ENCODE results near the gene HOXB6. TPM values are rescaled to one million over a fixed set of nuclear protein-coding genes. Genes with fewer than 3 reads are reported as not detected.

The HOXB6 gene
- total RNA-seq, 1 experiment from 2014 or later: 64.8 TPM

DNA sequence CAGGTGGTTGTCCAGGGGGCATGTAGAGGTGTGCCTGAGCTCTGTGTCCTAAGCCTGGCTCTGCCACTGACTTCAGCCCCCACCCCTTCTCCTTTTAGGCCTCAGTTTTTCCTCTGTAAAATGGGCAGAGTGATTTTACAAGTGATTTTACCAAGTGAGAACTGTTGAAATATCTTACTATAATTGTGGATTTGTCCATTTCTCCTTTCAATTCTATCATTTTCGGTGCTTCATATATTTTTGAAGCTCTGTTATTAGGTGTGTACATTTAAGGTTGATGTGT lies 43.1 kb upstream of the HOXB6 start:
- H3K27ac ChIP-seq (ENCODE audit: low read depth, low read length): peak overlapping the region; percentile 99
- ChIA-PET POLR2A (interaction anchor here (1.6 kb wide), 1 partner anchor 23 kb away, joined by 4 read pairs; no protein-coding TSS in a partner anchor), RAD21 (ENCODE audit: low non-redundant PET in 1 of 2, low total read pairs in 2 of 2, uncharacterized antibody in 2 of 2, unreplicated experiment in 2 of 2) (no interaction called here), CTCF (interaction anchor here (1.9 kb wide), 1 partner anchor 24 kb away, joined by 4 read pairs; no protein-coding TSS in a partner anchor)
- H3K27me3 ChIP-seq (ENCODE audit: insufficient read depth, low read length): no peaks in the 10 kb centered on the region
- H3K9me3 ChIP-seq (ENCODE audit: control insufficient read depth in 1 of 2, insufficient read depth in 1 of 2, low read depth in 1 of 2, low read length in 2 of 2): no peaks in the 10 kb centered on the region
- BruUV-seq (replicated peaks): no TSS peak
- DNase-seq (ENCODE audit: low read depth, low spot score) (no peak), ATAC-seq (peak; percentile 2; the same call in 1 of the 2 replicates)
- H3K4me2 ChIP-seq (ENCODE audit: low read length): peak overlapping the region; percentile 90
- H3K9ac ChIP-seq (ENCODE audit: low read length): peak overlapping the region; percentile 94
- peaks cover 41% of the 10 kb centered on the region for H3K79me2 ChIP-seq (ENCODE audit: insufficient read depth, low read length)
- H3K4me1 ChIP-seq (ENCODE audit: control insufficient read depth in 1 of 2, insufficient read depth in 2 of 2, low read length in 2 of 2): peaks cover 9 to 29% of the 10 kb centered on the region in 2 experiments; a peak in 3 of 4 replicates
- H4K20me1 ChIP-seq (ENCODE audit: insufficient read depth): no peaks in the 10 kb centered on the region
- intact Hi-C loops (cut with micrococcal nuclease): no loop called here
- no peak overlapping the region for H2AFZ ChIP-seq (ENCODE audit: low read depth, low read length, poor library complexity, severe bottlenecking)
- TF ChIP-seq YY1 (IDR thresholded peaks at IDR 0.05; ENCODE audit: extremely low read depth, insufficient replicate concordance, low read depth, low read length): no peak
- TF ChIP-seq CEBPB (IDR thresholded peaks at IDR 0.05; ENCODE audit: low read depth): no peak
- no peak for TF ChIP-seq FOSL1 (IDR thresholded peaks at IDR 0.05; ENCODE audit: low read depth)
- TF ChIP-seq ZBTB33 (IDR thresholded peaks at IDR 0.05; ENCODE audit: extremely low read depth, insufficient replicate concordance, low read length): no peak
- TF ChIP-seq POLR2AphosphoS5 (IDR thresholded peaks at IDR 0.05; ENCODE audit: low read depth, low read length): no peak
- no peak for TF ChIP-seq ZFX (IDR thresholded peaks at IDR 0.05)
- no peak for TF ChIP-seq RAD21 (IDR thresholded peaks at IDR 0.05; ENCODE audit: low read depth)
- no peak for TF ChIP-seq TCF7L2 (IDR thresholded peaks at IDR 0.05; ENCODE audit: borderline replicate concordance, extremely low read depth, insufficient read depth, insufficient read length)
- TF ChIP-seq POLR2A (IDR thresholded peaks at IDR 0.05; ENCODE audit: borderline replicate concordance, extremely low read depth, insufficient read depth, insufficient read length): no peak
- TF ChIP-seq SRF (IDR thresholded peaks at IDR 0.05; ENCODE audit: low read depth): no peak
- H3K36me3 ChIP-seq (ENCODE audit: control insufficient read depth in 1 of 2, insufficient read depth in 2 of 2, low read length in 2 of 2): peaks cover 0 to 10% of the 10 kb centered on the region in 2 experiments; a peak in 1 of 4 replicates
- peak overlapping the region; percentile 96 for H3K4me3 ChIP-seq (replicated peaks in 1 of 2; ENCODE audit: low read depth in 1 of 2, low read length in 2 of 2)
- H3K9me2 ChIP-seq (ENCODE audit: insufficient read depth): no peaks in the 10 kb centered on the region
